GM19397 (cell line): ENCODE data around the gene SHB.
A peak's percentile ranks its signal among the peaks of the same experiment; 100 is the strongest.

Source experiments
- ATAC-seq: cut with Tn5 transposase; IDR thresholded peaks from one replicate; pipeline ENCODE4 v1.9.1; 2021; ENCODE audit warnings: mild to moderate bottlenecking, moderate library complexity; ENCODE audit not compliant: unreplicated experiment

The SHB gene

DNA sequence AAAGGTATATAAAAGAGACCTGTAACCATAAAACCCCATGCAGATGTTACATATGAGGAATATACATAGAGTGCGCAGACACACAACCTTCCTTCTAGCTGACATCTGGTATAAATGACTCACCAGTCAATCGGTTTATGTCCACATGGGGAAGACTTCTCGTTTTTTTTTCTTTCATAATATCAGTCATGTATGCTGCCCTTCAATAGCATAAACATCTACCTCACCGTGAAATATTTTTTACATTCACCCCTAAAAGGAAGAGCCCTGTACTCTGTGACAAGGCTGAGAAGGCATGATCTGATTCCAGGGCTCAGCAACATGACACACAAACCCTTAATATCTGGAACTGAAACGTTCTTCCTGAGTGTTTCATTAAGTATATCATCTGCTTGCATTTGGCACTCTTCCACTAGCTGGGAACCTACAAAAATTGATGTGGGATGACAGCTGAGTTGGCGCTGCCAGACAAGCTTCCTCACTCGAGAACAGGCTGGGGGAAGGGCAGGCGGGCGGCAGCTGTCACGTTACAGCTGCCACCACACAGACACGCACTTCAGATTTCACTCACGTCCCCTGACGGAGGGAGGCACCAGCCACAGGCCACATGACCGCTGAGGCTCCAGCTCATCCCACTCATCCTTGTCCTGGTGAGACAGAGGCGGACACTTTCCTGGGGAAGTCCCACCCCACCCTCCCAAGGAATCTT, 74.2 kb downstream of the SHB start:
- peak; percentile 71 for ATAC-seq

- no peak for ATAC-seq
Measured at GRCh38 chr9:37992924-37993349, 76.1 kb downstream of the SHB start.

DNA sequence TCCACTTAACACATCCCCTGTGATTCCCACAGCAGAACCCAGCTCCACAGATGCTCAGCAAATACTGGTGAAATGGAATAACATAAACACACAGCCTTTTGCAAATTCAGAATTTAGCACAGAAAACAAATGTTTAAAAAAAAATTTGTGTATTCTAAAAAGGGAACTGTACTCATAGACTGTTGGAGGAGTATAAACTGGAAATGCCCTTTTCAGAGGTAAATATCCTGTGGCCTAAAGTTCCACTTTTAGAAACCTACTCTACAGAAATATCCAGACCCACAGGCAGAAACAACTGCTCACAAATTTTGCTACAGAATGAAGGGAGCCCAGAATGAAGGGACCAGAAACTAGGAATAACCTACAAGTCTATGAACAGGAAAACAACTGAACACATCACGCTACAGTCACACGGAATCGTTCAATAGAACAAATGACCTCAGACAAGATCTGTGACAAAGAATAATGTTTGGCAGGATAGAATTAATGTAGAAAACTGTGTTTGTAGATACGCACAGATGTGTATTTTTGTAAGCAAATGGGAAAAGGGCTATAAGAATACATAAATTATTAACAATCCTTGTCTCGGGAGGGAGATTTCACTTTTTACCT, 78.5 kb downstream of the SHB start:
- no peak for ATAC-seq

GRCh38 chr9:37989701-37990100, 79.3 kb downstream of the SHB start:
- no peak for ATAC-seq

- no peak for ATAC-seq
Measured at GRCh38 chr9:37988602-37989001, 80.4 kb downstream of the SHB start.

GRCh38 chr9:37988041-37988440, 81.0 kb downstream of the SHB start:
- no peak for ATAC-seq

GRCh38 chr9:37987467-37987981, 81.5 kb downstream of the SHB start:
- ATAC-seq, result no peak

GRCh38 chr9:37986771-37987258, 82.2 kb downstream of the SHB start:
- ATAC-seq, result peak; percentile 60

GRCh38 chr9:37986001-37986400, 83.0 kb downstream of the SHB start:
- ATAC-seq, result no peak

GRCh38 chr9:37984672-37985611, 84.1 kb downstream of the SHB start:
- ATAC-seq, result no peak

DNA sequence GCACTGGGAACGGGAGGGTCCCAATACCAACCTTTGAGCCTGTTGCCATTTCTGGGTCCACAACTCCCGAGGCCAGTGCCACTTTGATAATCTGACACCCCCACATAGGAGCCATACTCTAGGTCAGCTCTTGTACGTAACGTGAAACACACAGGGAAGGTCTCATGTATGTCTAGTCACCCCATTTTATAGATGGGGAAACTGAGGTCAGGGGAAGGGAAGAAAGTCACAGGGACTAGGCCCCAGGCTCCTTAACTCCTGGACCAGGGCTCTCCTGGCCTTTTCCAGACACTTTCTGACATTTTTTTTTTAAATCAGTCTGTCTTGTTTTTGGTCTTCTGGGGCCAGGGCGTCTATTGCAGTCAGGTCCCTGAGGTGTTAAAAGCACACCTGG, 84.8 kb downstream of the SHB start:
- no peak for ATAC-seq

GRCh38 chr9:37983381-37984067, 85.5 kb downstream of the SHB start:
- no peak for ATAC-seq

DNA sequence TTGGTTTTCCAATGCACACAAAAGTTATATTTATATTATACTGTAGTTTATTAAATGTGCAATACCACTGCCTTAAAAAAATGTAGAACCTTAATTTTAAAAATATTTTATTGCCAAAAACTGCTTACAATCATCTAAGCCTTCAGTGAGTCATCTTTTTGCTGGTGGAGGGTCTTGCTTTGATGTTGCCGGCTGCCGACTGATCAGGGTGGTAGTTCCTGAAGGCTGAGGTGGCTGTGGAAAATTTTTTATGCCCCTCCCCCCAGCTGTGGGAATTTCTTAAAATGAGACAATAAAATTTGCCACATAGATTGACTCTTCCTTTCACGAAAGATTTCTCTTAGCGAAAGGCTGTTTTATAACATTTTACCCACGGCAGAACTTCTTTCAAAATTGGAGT, 89.2 kb downstream of the SHB start:
- no peak for ATAC-seq

DNA sequence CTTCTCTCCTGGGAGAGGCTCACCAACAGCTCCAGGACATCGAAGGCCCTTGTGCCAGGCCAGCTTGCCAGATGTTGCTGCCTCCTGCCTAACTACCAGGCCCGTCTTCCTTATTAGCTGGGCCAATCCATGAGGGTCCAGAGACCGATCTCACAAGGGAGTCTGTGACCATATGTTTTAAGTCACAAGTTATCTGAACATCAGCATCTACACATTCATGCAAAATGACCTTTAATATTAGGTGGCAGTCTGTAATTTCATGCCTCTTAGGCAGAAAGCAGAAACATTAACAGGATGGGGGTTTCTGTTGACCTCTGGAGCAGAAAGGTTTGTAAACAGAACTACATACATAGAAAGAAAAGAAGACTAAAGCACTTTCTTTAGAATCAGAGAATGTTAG, 90.0 kb downstream of the SHB start:
- ATAC-seq, result no peak

GRCh38 chr9:37978481-37978864, 90.6 kb downstream of the SHB start:
- no peak for ATAC-seq

GRCh38 chr9:37977851-37978480, 91.1 kb downstream of the SHB start:
- no peak for ATAC-seq

GRCh38 chr9:37976714-37977477, 92.1 kb downstream of the SHB start:
- no peak for ATAC-seq

- no peak for ATAC-seq
Measured at GRCh38 chr9:37975639-37976038, 93.4 kb downstream of the SHB start.

DNA sequence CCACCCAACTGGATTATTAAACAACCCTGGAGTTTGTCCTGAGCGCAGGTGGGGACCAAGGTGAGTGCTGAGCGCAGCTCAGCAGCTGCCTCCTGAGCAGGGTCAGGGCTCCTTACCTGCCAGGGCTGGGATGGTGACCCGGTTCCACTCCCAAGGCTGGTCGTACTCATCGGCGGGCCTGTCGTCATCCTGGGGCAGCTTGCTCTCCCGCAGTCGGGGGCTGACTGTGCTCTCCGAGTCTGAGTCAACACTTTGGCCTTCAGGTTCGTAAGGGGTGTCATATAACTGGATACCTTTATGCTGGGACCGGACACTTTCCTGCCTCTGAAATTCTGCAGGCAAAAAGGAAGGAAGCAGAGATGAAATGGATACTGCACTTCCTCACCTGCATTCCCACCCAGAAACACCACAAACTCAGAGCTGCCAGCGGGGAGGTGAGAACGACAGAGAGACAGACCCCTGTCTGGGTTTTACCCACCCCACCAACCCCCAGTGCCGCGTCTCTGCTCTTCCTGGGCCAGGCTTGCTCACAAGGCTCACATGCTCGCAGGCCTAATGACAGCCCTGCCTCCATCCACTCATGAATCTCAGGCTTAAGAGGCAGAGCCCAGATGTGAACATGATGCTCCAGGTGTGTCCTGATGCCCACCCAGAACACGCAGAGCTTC, 94.4 kb downstream of the SHB start:
- no peak for ATAC-seq
